MCF 10A (cell line): ENCODE measurements around the gene SIT1. TPM values are rescaled to one million over a fixed set of nuclear protein-coding genes. Genes with fewer than 3 reads are reported as not detected.

ENCODE experiments used
- BruUV-seq: library from RNA; stranded (reverse); fragments of 400-500 nt; replicated peaks from 2 replicates; lab custom pipeline; 2021; lab: Mats Ljungman, UMichigan
- CTCF ChIA-PET: fragments of 300-600 bp; sonication (Branson Sonifier 250); formaldehyde crosslinking; extraction: SDS; loops from one replicate; lab custom pipeline; 2021; ENCODE audit warnings: antibody characterized with exemption, inconsistent platforms; lab: Yijun Ruan, JAX
- POLR2A ChIA-PET: fragments of 300-600, 350-650 bp; sonication (Branson Sonifier 250); formaldehyde crosslinking; extraction: SDS; loops from one replicate; lab custom pipeline; 2020; ENCODE audit warnings: antibody characterized with exemption, inconsistent platforms; lab: Yijun Ruan, JAX
- DNase-seq: peaks from one replicate; pipeline ENCODE4 v3.0.0-alpha.2; 2018; ENCODE audit not compliant: unreplicated experiment
- H3K27ac Mint-ChIP-seq: one replicate; pipeline ENCODE4 v1.8.0; 2022; ENCODE audit warnings: mild to moderate bottlenecking, low read depth, mixed read lengths; ENCODE audit not compliant: unreplicated experiment
- H3K27me3 Mint-ChIP-seq: one replicate; pipeline ENCODE4 v1.8.0; 2022; ENCODE audit warnings: mixed read lengths; ENCODE audit not compliant: insufficient read depth, unreplicated experiment
- H3K36me3 Mint-ChIP-seq: one replicate; pipeline ENCODE4 v1.8.0; 2022; ENCODE audit warnings: mild to moderate bottlenecking, moderate library complexity, mixed read lengths; ENCODE audit not compliant: insufficient read depth, unreplicated experiment
- H3K4me1 Mint-ChIP-seq: one replicate; pipeline ENCODE4 v1.8.0; 2022; ENCODE audit warnings: mixed read lengths; ENCODE audit not compliant: insufficient read depth, unreplicated experiment
- H3K4me3 Mint-ChIP-seq: one replicate; pipeline ENCODE4 v1.8.0; 2022; ENCODE audit warnings: mild to moderate bottlenecking, moderate library complexity, mixed read lengths; ENCODE audit not compliant: unreplicated experiment
- H3K9me3 Mint-ChIP-seq: one replicate; pipeline ENCODE4 v1.8.0; 2022; ENCODE audit warnings: mixed read lengths; ENCODE audit not compliant: unreplicated experiment
- CTCF ChIP-seq: fragments of 200-600 bp; IDR thresholded peaks from one replicate; pipeline ENCODE4 v1.8.0; 2022; ENCODE audit warnings: antibody characterized with exemption, mild to moderate bottlenecking; ENCODE audit not compliant: unreplicated experiment
- intact Hi-C: fragments of 100-400 bp; cut with micrococcal nuclease; formaldehyde crosslinking; loops from 2 replicates; pipeline ENCODE4 v1.14.1; 2022
- total RNA-seq: library from RNA; stranded (reverse); gene quantifications from 2 replicates; pipeline ENCODE4 v1.2.3, GENCODE V29; 2022

The SIT1 gene
- total RNA-seq, 1 experiment from 2014 or later = not detected

- no peak for TF ChIP-seq CTCF
- Mint-ChIP-seq H3K4me3 (peak overlapping the region; percentile 62), H3K27ac (peak overlapping the region; percentile 100), H3K36me3 (peaks cover 32% of the 10 kb centered on the region), H3K27me3 (no peaks in the 10 kb centered on the region), H3K9me3 (no peaks in the 10 kb centered on the region), H3K4me1 (peaks cover 18% of the 10 kb centered on the region)
- DNase-seq = no peak
- POLR2A ChIA-PET = interaction anchor here (0.6 to 5.4 kb wide), 21 partner anchors 7 to 542 kb away, joined by 3 to 61 read pairs (median 6); partner anchors contain the start of genes ARHGEF39, CREB3, GBA2 and HRCT1
- CTCF ChIA-PET = interaction anchor here (0.5 to 11.0 kb wide), 14 partner anchors 11 to 829 kb away, joined by 3 to 119 read pairs (median 6); partner anchors contain the start of genes CREB3 and TLN1
- intact Hi-C loops = loop anchor here (5.0 to 10.0 kb wide), 2 partner anchors 55 to 248 kb away; partner anchors contain the start of genes HRCT1 and SPAAR
- no TSS peak for BruUV-seq
Measured at GRCh38 chr9:35656831-35657545, 6.3 kb upstream of the SIT1 start.

- no peak overlapping the region for H3K4me3 Mint-ChIP-seq
- intact Hi-C loops = loop anchor here (5.0 to 10.0 kb wide), 2 partner anchors 54 to 248 kb away; partner anchors contain the start of genes HRCT1 and SPAAR
- H3K4me1 Mint-ChIP-seq = peaks cover 18% of the 10 kb centered on the region
- ChIA-PET CTCF (interaction anchor here (0.6 to 11.0 kb wide), 7 partner anchors 10 to 830 kb away, joined by 3 to 119 read pairs (median 6); partner anchors contain the start of genes CREB3 and TLN1), POLR2A (interaction anchor here (0.6 to 5.4 kb wide), 9 partner anchors 8 to 167 kb away, joined by 3 to 61 read pairs (median 15); partner anchors contain the start of genes ARHGEF39, CREB3, GBA2 and RGP1)
- BruUV-seq = no TSS peak
- DNase-seq = no peak
- no peak for TF ChIP-seq CTCF
- no peaks in the 10 kb centered on the region for H3K27me3 Mint-ChIP-seq
- no peaks in the 10 kb centered on the region for H3K9me3 Mint-ChIP-seq
- peak overlapping the region; percentile 100 for H3K27ac Mint-ChIP-seq
- peaks cover 25% of the 10 kb centered on the region for H3K36me3 Mint-ChIP-seq
Measured at GRCh38 chr9:35656348-35656747, 5.6 kb upstream of the SIT1 start.

GRCh38 chr9:35653611-35654010 is 2.9 kb upstream of the SIT1 start:
- no TSS peak for BruUV-seq
- H3K4me1 Mint-ChIP-seq = no peaks in the 10 kb centered on the region
- intact Hi-C loops = loop anchor here (10.0 kb wide), 1 partner anchor 251 kb away; the partner anchor contains the start of genes HRCT1 and SPAAR
- H3K4me3 Mint-ChIP-seq = no peak overlapping the region
- no peak for TF ChIP-seq CTCF
- ChIA-PET POLR2A (no interaction called here), CTCF (interaction anchor here (0.7 kb wide), 1 partner anchor 46 kb away, joined by 3 read pairs; no protein-coding TSS in a partner anchor)
- H3K36me3 Mint-ChIP-seq = peaks cover 11% of the 10 kb centered on the region
- no peak overlapping the region for H3K27ac Mint-ChIP-seq
- H3K9me3 Mint-ChIP-seq = no peaks in the 10 kb centered on the region
- no peaks in the 10 kb centered on the region for H3K27me3 Mint-ChIP-seq
- DNase-seq = no peak

GRCh38 chr9:35652829-35653209 is 2.1 kb upstream of the SIT1 start:
- TF ChIP-seq CTCF = no peak
- CTCF ChIA-PET = no interaction called here
- Mint-ChIP-seq H3K36me3 (peaks cover 4% of the 10 kb centered on the region), H3K27ac (peak overlapping the region; percentile 61), H3K4me3 (no peak overlapping the region), H3K4me1 (no peaks in the 10 kb centered on the region), H3K27me3 (no peaks in the 10 kb centered on the region), H3K9me3 (no peaks in the 10 kb centered on the region)
- BruUV-seq = no TSS peak
- DNase-seq = no peak
- POLR2A ChIA-PET = interaction anchor here (1.4 kb wide), 1 partner anchor 79 kb away, joined by 6 read pairs; the partner anchor contains the start of genes CREB3 and TLN1
- intact Hi-C loops = loop anchor here (10.0 kb wide), 1 partner anchor 252 kb away; the partner anchor contains the start of genes HRCT1 and SPAAR
